Body of pancreas (tissue), 4 donors: ENCODE results near the gene CD8A.
"Not testable (repeated sequence)": the region's sequence is repeated elsewhere in the genome, so short reads cannot be mapped to it uniquely, and the experiment has no call there.

Experiments used
- CTCF ChIP-seq, 7 experiments: fragments of 450-650 bp in 4 of 7; fragments of 200-600 bp in 3 of 7; sonication (generic) in 3 of 7; IDR thresholded peaks; one replicate each; pipeline ENCODE4 v1.5.1; 2016 to 2019; ENCODE audit warnings: antibody characterized with exemption in 7 of 7
- POLR2A ChIP-seq, 3 donors: fragments of 450-650 bp; IDR thresholded peaks; one replicate each; pipeline ENCODE4 v1.6.1; 2016; ENCODE audit warnings: antibody characterized with exemption in 3 of 3, mild to moderate bottlenecking in 2 of 3

GRCh38 chr2:86739485-86739884 is 51.2 kb downstream of the CD8A start:
- TF ChIP-seq CTCF, POLR2A (IDR thresholded peaks at IDR 0.05): not testable (repeated sequence)
